Activated gamma-delta T cell treated with anti-CD3 and anti-CD28 coated beads, Interleukin-2, amount 50 U/mL, for 16 hours (primary cell): Measurements from ENCODE around the gene NDUFAF2.

Source experiments
- DNase-seq: peaks from one replicate; pipeline ENCODE4 v3.0.0-alpha.2; 2020; ENCODE audit warnings: low read depth

NDUFAF2 gene

GRCh38 chr5:61123145-61123544 is 178.1 kb downstream of the NDUFAF2 start:
- no peak for DNase-seq

GRCh38 chr5:61130289-61130688 is 185.3 kb downstream of the NDUFAF2 start:
- no peak for DNase-seq

- no peak for DNase-seq
These were observed 187.6 kb downstream of the NDUFAF2 start for GRCh38 chr5:61132559-61132958.

GRCh38 chr5:61137835-61138234 is 192.8 kb downstream of the NDUFAF2 start:
- no peak for DNase-seq

GRCh38 chr5:61139094-61139873 is 194.3 kb downstream of the NDUFAF2 start:
- no peak for DNase-seq

GRCh38 chr5:61139931-61140330 is 194.9 kb downstream of the NDUFAF2 start:
- no peak for DNase-seq

- DNase-seq = no peak
These were observed 196.8 kb downstream of the NDUFAF2 start for GRCh38 chr5:61141801-61142200.

- no peak for DNase-seq
These were observed 197.4 kb downstream of the NDUFAF2 start for GRCh38 chr5:61142391-61142790.

- no peak for DNase-seq
These were observed 197.8 kb downstream of the NDUFAF2 start for GRCh38 chr5:61142811-61143210.

- no peak for DNase-seq
These were observed 203.5 kb downstream of the NDUFAF2 start for GRCh38 chr5:61148515-61148914.

- DNase-seq = no peak
These were observed 206.9 kb downstream of the NDUFAF2 start for GRCh38 chr5:61151893-61152292.

GRCh38 chr5:61159070-61159469 is 214.1 kb downstream of the NDUFAF2 start:
- DNase-seq = no peak

- no peak for DNase-seq
These were observed 214.8 kb downstream of the NDUFAF2 start for GRCh38 chr5:61159836-61160235.

- no peak for DNase-seq
These were observed 215.5 kb downstream of the NDUFAF2 start for GRCh38 chr5:61160497-61160896.

GRCh38 chr5:61162010-61162831 is 217.2 kb downstream of the NDUFAF2 start, which contains the start of gene SMIM15:
TSS of gene SMIM15 (minus strand) at chr5:61162468. CDS start at chr5:61160171, 2,297 bp downstream.
- DNase-seq = peak; percentile 60

- no peak for DNase-seq
These were observed 218.0 kb downstream of the NDUFAF2 start for GRCh38 chr5:61162832-61163567.

- no peak for DNase-seq
These were observed 218.9 kb downstream of the NDUFAF2 start for GRCh38 chr5:61163905-61164304.

- no peak for DNase-seq
These were observed 222.4 kb downstream of the NDUFAF2 start for GRCh38 chr5:61167382-61167781.

GRCh38 chr5:61168951-61169350 is 223.9 kb downstream of the NDUFAF2 start:
- no peak for DNase-seq

GRCh38 chr5:61171479-61171878 is 226.5 kb downstream of the NDUFAF2 start:
- no peak for DNase-seq

- no peak for DNase-seq
These were observed 231.6 kb downstream of the NDUFAF2 start for GRCh38 chr5:61176631-61177030.

GRCh38 chr5:61177070-61177469 is 232.1 kb downstream of the NDUFAF2 start:
- no peak for DNase-seq
